Liver (tissue), 9 donors: ENCODE results near the gene RNF8. TPM values are rescaled to one million over a fixed set of nuclear protein-coding genes. Genes with fewer than 3 reads are reported as not detected.

Experiments used
- DNase-seq: peaks from one replicate; pipeline ENCODE4 v3.0.0-alpha.2; 2017; ENCODE audit warnings: low spot score
- H3K27ac ChIP-seq, 2 donors: one replicate each; pipeline ENCODE4 v1.7.0; 2013; ENCODE audit warnings: inconsistent platforms in 2 of 2, low read length in 2 of 2, control low read depth in 1 of 2, low read depth in 1 of 2, mild to moderate bottlenecking in 1 of 2
- H3K27me3 ChIP-seq, 4 donors: one replicate each; pipeline versions ENCODE4 v1.6.1 to v1.7.0; 2013; ENCODE audit warnings: low read length in 3 of 4, inconsistent platforms in 1 of 4, mild to moderate bottlenecking in 1 of 4, moderate library complexity in 1 of 4; ENCODE audit not compliant: control insufficient read depth in 4 of 4, insufficient read depth in 4 of 4
- H3K36me3 ChIP-seq, 4 donors: one replicate each; pipeline versions ENCODE4 v1.6.1 to v1.7.0; 2013; ENCODE audit warnings: low read length in 3 of 4, mild to moderate bottlenecking in 3 of 4, low read depth in 1 of 4, moderate library complexity in 1 of 4; ENCODE audit not compliant: control insufficient read depth in 4 of 4, insufficient read depth in 3 of 4
- H3K4me1 ChIP-seq, 4 donors: one replicate each; pipeline versions ENCODE4 v1.6.1 to v1.7.0; 2013; ENCODE audit warnings: low read length in 3 of 4, mild to moderate bottlenecking in 3 of 4, moderate library complexity in 1 of 4; ENCODE audit not compliant: control insufficient read depth in 4 of 4, insufficient read depth in 4 of 4
- H3K4me3 ChIP-seq, 3 donors: one replicate each; pipeline versions ENCODE4 v1.6.1 to v1.7.0; 2013; ENCODE audit warnings: low read length in 3 of 3, control low read depth in 1 of 3, low read depth in 1 of 3, mild to moderate bottlenecking in 1 of 3
- H3K9ac ChIP-seq, 2 donors: one replicate each; pipeline ENCODE4 v1.7.0; 2013; ENCODE audit warnings: low read length in 2 of 2, mild to moderate bottlenecking in 2 of 2, moderate library complexity in 2 of 2, control low read depth in 1 of 2, low read depth in 1 of 2
- H3K9me3 ChIP-seq, 4 donors: one replicate each; pipeline versions ENCODE4 v1.6.1 to v1.7.0; 2013; ENCODE audit warnings: low read length in 3 of 4; ENCODE audit not compliant: control insufficient read depth in 4 of 4
- EGR1 ChIP-seq, 2 donors: IDR thresholded peaks; 2 replicates each; pipeline ENCODE4 v1.6.1; 2016 to 2018; ENCODE audit warnings: antibody characterized with exemption in 2 of 2, low read depth in 2 of 2
- FOXA2 ChIP-seq: IDR thresholded peaks from 2 replicates; pipeline ENCODE4 v1.6.1; 2016; ENCODE audit warnings: antibody characterized with exemption
- HNF4A ChIP-seq, 2 donors: conservative IDR thresholded peaks; 2 replicates each; pipeline ENCODE4 v1.6.1; 2016; ENCODE audit warnings: antibody characterized with exemption in 2 of 2, mild to moderate bottlenecking in 2 of 2
- HNF4G ChIP-seq: IDR thresholded peaks from 2 replicates; pipeline ENCODE4 v1.6.1; 2016; ENCODE audit warnings: antibody characterized with exemption
- JUND ChIP-seq, 2 donors: IDR thresholded peaks; 2 replicates each; pipeline ENCODE4 v1.6.1; 2016; ENCODE audit warnings: antibody characterized with exemption in 2 of 2
- NR2F2 ChIP-seq: IDR thresholded peaks from 2 replicates; pipeline ENCODE4 v1.6.1; 2016; ENCODE audit warnings: antibody characterized with exemption
- RAD21 ChIP-seq, 2 donors: IDR thresholded peaks; 2 replicates each; pipeline ENCODE4 v1.6.1; 2016; ENCODE audit warnings: antibody characterized with exemption in 2 of 2, mild to moderate bottlenecking in 2 of 2
- RXRA ChIP-seq, 2 donors: IDR thresholded peaks; 2 replicates each; pipeline ENCODE4 v1.6.1; 2017 to 2018; ENCODE audit warnings: antibody characterized with exemption in 2 of 2, mild to moderate bottlenecking in 1 of 2
- SP1 ChIP-seq: IDR thresholded peaks from 2 replicates; pipeline ENCODE4 v1.6.1; 2018; ENCODE audit warnings: antibody characterized with exemption, mild to moderate bottlenecking
- TAF1 ChIP-seq: conservative IDR thresholded peaks from 2 replicates; pipeline ENCODE4 v1.6.1; 2016; ENCODE audit warnings: antibody characterized with exemption, mild to moderate bottlenecking
- YY1 ChIP-seq: IDR thresholded peaks from 2 replicates; pipeline ENCODE4 v1.6.1; 2016; ENCODE audit warnings: antibody characterized with exemption, mild to moderate bottlenecking
- WGBS: extraction: QIAGEN DNeasy Blood & Tissue Kit; methylation state at CpG from one replicate; pipeline ENCODE4 v1.1.7; 2013; 5-methylcytosine and 5-hydroxymethylcytosine counted together
- polyA plus RNA-seq, 2 donors: library from polyadenylated mRNA; stranded (reverse) in 1 of 2; unstranded in 1 of 2; fragments of 200-250 nt in 1 of 2; fragments of >200 nt in 1 of 2; fragmentation: Nextera tagmentation in 1 of 2; extraction: Ambion mirVana in 1 of 2; gene quantifications; one replicate each; pipeline versions ENCODE4 v1.2.1 to v1.2.3, GENCODE V29; 2013 to 2015
- total RNA-seq, 2 donors: library from RNA; depleted of rRNA; stranded (reverse); fragments of >200 nt; gene quantifications; one replicate each; pipeline ENCODE4 v1.2.3, GENCODE V29; 2014
- TF ChIP-seq, protein P1 (sequence below): IDR thresholded peaks from 2 replicates; pipeline ENCODE4 v1.6.1; 2016; ENCODE audit warnings: antibody characterized with exemption, mild to moderate bottlenecking
- TF ChIP-seq, protein P2 (sequence below): IDR thresholded peaks from 2 replicates; pipeline ENCODE4 v1.6.1; 2016; ENCODE audit warnings: antibody characterized with exemption
- TF ChIP-seq, protein P3 (sequence below): IDR thresholded peaks from 2 replicates; pipeline ENCODE4 v1.6.1; 2016; ENCODE audit warnings: antibody characterized with exemption
- TF ChIP-seq, protein P4 (sequence below): fragments of 150-350 bp; IDR thresholded peaks from 2 replicates; pipeline ENCODE4 v1.5.1; 2017; ENCODE audit warnings: improper control_type of control experiment, low read depth, low read length; ENCODE audit not compliant: missing input control
- TF ChIP-seq, protein P5 (sequence below): IDR thresholded peaks from 2 replicates; pipeline ENCODE4 v1.6.1; 2016; ENCODE audit warnings: antibody characterized with exemption
- donor health status: healthy.
- donor health status: healthy.
- donor health status: healthy.
- donor health status: healthy.
- donor health status: healthy.

Gene RNF8
- total and polyA plus RNA-seq, 4 donors, result 6.1 to 9.9 (median 7.5) TPM

DNA sequence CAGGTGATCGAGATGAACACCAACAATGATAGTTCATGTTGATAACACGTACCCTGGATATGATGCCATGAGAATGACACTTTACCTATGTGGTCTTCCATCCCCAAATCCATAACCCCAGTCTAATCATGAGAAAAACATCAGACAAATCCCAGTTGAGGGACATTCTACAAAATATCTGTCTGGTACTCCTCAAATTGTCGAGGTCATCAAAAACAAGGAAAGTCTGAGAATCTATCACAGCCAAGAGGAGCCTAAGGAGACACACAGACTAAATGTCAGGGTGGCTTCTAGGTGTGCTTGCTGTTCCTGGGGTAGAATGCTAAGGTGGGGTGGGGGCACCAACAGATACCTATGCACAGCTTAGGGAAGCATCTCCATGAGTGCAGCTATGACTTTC lies 2.8 kb upstream of the RNF8 start:
- Histone ChIP-seq H3K9ac (no peak overlapping the region), H3K9me3 (no peaks in the 10 kb centered on the region), H3K27me3 (no peaks in the 10 kb centered on the region), H3K4me1 (peaks cover 0 to 10% (median 8%) of the 10 kb centered on the region in 4 donors), H3K27ac (no peak overlapping the region), H3K4me3 (no peak overlapping the region), H3K36me3 (no peaks in the 10 kb centered on the region)
- TF ChIP-seq YY1 (no peak), SP1 (no peak), TAF1 (no peak), HNF4A (conservative IDR thresholded peaks at IDR 0.05) (no peak), RXRA (IDR thresholded peaks at IDR 0.05) (no peak), NR2F2 (no peak), HNF4G (no peak), FOXA2 (no peak), RAD21 (IDR thresholded peaks at IDR 0.05) (no peak)
- TF ChIP-seq, protein P1, sequence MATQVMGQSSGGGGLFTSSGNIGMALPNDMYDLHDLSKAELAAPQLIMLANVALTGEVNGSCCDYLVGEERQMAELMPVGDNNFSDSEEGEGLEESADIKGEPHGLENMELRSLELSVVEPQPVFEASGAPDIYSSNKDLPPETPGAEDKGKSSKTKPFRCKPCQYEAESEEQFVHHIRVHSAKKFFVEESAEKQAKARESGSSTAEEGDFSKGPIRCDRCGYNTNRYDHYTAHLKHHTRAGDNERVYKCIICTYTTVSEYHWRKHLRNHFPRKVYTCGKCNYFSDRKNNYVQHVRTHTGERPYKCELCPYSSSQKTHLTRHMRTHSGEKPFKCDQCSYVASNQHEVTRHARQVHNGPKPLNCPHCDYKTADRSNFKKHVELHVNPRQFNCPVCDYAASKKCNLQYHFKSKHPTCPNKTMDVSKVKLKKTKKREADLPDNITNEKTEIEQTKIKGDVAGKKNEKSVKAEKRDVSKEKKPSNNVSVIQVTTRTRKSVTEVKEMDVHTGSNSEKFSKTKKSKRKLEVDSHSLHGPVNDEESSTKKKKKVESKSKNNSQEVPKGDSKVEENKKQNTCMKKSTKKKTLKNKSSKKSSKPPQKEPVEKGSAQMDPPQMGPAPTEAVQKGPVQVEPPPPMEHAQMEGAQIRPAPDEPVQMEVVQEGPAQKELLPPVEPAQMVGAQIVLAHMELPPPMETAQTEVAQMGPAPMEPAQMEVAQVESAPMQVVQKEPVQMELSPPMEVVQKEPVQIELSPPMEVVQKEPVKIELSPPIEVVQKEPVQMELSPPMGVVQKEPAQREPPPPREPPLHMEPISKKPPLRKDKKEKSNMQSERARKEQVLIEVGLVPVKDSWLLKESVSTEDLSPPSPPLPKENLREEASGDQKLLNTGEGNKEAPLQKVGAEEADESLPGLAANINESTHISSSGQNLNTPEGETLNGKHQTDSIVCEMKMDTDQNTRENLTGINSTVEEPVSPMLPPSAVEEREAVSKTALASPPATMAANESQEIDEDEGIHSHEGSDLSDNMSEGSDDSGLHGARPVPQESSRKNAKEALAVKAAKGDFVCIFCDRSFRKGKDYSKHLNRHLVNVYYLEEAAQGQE, result no peak
- TF ChIP-seq, protein P2, sequence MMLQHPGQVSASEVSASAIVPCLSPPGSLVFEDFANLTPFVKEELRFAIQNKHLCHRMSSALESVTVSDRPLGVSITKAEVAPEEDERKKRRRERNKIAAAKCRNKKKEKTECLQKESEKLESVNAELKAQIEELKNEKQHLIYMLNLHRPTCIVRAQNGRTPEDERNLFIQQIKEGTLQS, result no peak
- TF ChIP-seq, protein P3, sequence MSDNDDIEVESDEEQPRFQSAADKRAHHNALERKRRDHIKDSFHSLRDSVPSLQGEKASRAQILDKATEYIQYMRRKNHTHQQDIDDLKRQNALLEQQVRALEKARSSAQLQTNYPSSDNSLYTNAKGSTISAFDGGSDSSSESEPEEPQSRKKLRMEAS, result no peak
- TF ChIP-seq, protein P4, sequence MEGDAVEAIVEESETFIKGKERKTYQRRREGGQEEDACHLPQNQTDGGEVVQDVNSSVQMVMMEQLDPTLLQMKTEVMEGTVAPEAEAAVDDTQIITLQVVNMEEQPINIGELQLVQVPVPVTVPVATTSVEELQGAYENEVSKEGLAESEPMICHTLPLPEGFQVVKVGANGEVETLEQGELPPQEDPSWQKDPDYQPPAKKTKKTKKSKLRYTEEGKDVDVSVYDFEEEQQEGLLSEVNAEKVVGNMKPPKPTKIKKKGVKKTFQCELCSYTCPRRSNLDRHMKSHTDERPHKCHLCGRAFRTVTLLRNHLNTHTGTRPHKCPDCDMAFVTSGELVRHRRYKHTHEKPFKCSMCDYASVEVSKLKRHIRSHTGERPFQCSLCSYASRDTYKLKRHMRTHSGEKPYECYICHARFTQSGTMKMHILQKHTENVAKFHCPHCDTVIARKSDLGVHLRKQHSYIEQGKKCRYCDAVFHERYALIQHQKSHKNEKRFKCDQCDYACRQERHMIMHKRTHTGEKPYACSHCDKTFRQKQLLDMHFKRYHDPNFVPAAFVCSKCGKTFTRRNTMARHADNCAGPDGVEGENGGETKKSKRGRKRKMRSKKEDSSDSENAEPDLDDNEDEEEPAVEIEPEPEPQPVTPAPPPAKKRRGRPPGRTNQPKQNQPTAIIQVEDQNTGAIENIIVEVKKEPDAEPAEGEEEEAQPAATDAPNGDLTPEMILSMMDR, result no peak
- WGBS, result 94% methylated on average over 3 of the region's 3 CpGs
- no peak for DNase-seq

DNA sequence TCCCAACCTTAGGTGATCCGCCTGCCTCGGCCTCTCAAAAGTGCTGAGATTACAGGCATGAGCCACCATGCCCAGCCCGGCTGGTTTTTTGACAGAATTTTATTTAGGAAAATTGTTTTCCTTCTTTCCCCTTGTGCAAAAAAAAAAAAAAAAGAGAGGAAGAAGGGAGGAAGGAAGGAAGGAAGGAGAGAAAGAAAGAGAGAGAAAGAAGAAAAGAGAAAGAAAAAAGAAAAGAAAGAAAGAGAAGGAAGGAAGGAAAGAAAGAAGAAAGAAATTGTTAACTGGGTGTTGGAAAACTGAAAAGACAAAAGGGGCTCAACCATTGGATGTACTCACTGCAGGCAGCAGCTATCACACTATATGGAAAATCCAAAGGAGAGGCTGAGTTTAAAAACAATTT lies 1.4 kb upstream of the RNF8 start:
- 98% methylated on average over 3 of the region's 3 CpGs for WGBS

More for the DNA sequence above, 1.4 kb upstream of the RNF8 start:
- Histone ChIP-seq H3K4me3 (no peak overlapping the region), H3K27ac (no peak overlapping the region), H3K27me3 (no peaks in the 10 kb centered on the region), H3K9ac (no peak overlapping the region), H3K36me3 (no peaks in the 10 kb centered on the region), H3K9me3 (no peaks in the 10 kb centered on the region), H3K4me1 (peaks cover 0 to 10% (median 8%) of the 10 kb centered on the region in 4 donors)
- TF ChIP-seq, protein P5, sequence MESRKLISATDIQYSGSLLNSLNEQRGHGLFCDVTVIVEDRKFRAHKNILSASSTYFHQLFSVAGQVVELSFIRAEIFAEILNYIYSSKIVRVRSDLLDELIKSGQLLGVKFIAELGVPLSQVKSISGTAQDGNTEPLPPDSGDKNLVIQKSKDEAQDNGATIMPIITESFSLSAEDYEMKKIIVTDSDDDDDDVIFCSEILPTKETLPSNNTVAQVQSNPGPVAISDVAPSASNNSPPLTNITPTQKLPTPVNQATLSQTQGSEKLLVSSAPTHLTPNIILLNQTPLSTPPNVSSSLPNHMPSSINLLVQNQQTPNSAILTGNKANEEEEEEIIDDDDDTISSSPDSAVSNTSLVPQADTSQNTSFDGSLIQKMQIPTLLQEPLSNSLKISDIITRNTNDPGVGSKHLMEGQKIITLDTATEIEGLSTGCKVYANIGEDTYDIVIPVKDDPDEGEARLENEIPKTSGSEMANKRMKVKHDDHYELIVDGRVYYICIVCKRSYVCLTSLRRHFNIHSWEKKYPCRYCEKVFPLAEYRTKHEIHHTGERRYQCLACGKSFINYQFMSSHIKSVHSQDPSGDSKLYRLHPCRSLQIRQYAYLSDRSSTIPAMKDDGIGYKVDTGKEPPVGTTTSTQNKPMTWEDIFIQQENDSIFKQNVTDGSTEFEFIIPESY, result no peak
- TF ChIP-seq HNF4G (no peak), EGR1 (IDR thresholded peaks at IDR 0.05; ENCODE audit: low read depth in 2 of 2) (no peak), FOXA2 (no peak), JUND (IDR thresholded peaks at IDR 0.05) (no peak), NR2F2 (no peak), YY1 (no peak), RXRA (IDR thresholded peaks at IDR 0.05) (no peak), TAF1 (no peak), SP1 (no peak)
- TF ChIP-seq, protein P1, result no peak
- TF ChIP-seq, protein P2, result no peak
- no peak for DNase-seq
